ENCODE data around the gene WRNIP1.
A peak's percentile ranks its signal among the peaks of the same experiment; 100 is the strongest.

WRNIP1 gene

GRCh38 chr6:2807342-2808090 lies 42.3 kb downstream of the WRNIP1 start:
- H3K79me2 ChIP-seq (ENCODE audit: control insufficient read depth, insufficient read depth, low read length, unreplicated experiment): no peaks in the 10 kb centered on the region
- H3K4me3 ChIP-seq (ENCODE audit: low read depth, low read length): no peak overlapping the region
- H3K36me3 ChIP-seq (ENCODE audit: insufficient read depth, low read length): no peaks in the 10 kb centered on the region
- H3K27me3 ChIP-seq (ENCODE audit: insufficient read depth, low read length): no peaks in the 10 kb centered on the region
- H2AFZ ChIP-seq (ENCODE audit: low read length, unreplicated experiment): no peak overlapping the region
- H3K27ac ChIP-seq (ENCODE audit: low read depth, low read length): no peak overlapping the region
- peaks cover 9% of the 10 kb centered on the region for H3K4me1 ChIP-seq (ENCODE audit: control insufficient read depth, insufficient read depth, low read length, unreplicated experiment)

- Histone ChIP-seq H3K27me3 (ENCODE audit: insufficient read depth, low read length) (no peaks in the 10 kb centered on the region), H3K36me3 (ENCODE audit: insufficient read depth, low read length) (no peaks in the 10 kb centered on the region), H3K4me3 (ENCODE audit: low read depth, low read length) (no peak overlapping the region), H2AFZ (ENCODE audit: low read length, unreplicated experiment) (no peak overlapping the region), H3K79me2 (ENCODE audit: control insufficient read depth, insufficient read depth, low read length, unreplicated experiment) (no peaks in the 10 kb centered on the region), H3K4me1 (ENCODE audit: control insufficient read depth, insufficient read depth, low read length, unreplicated experiment) (peaks cover 9% of the 10 kb centered on the region), H3K27ac (ENCODE audit: low read depth, low read length) (no peak overlapping the region)
These were observed 43.8 kb downstream of the WRNIP1 start for GRCh38 chr6:2809015-2809414.

- Histone ChIP-seq H3K36me3 (ENCODE audit: insufficient read depth, low read length) (no peaks in the 10 kb centered on the region), H3K4me3 (ENCODE audit: low read depth, low read length) (no peak overlapping the region)
These were observed 45.0 kb downstream of the WRNIP1 start for GRCh38 chr6:2810092-2810671.

GRCh38 chr6:2812695-2813094 lies 47.5 kb downstream of the WRNIP1 start:
- H3K27me3 ChIP-seq (ENCODE audit: insufficient read depth, low read length): no peaks in the 10 kb centered on the region
- no peak overlapping the region for H2AFZ ChIP-seq (ENCODE audit: low read length, unreplicated experiment)
- H3K36me3 ChIP-seq (ENCODE audit: insufficient read depth, low read length): no peaks in the 10 kb centered on the region; the same call in 1 of the 2 replicates
- H3K79me2 ChIP-seq (ENCODE audit: control insufficient read depth, insufficient read depth, low read length, unreplicated experiment): no peaks in the 10 kb centered on the region
- H3K4me1 ChIP-seq (ENCODE audit: control insufficient read depth, insufficient read depth, low read length, unreplicated experiment): peaks cover 7% of the 10 kb centered on the region
- no peak overlapping the region for H3K27ac ChIP-seq (ENCODE audit: low read depth, low read length)
- no peak overlapping the region for H3K4me3 ChIP-seq (ENCODE audit: low read depth, low read length)

More at GRCh38 chr6:2810092-2810671, 45.0 kb downstream of the WRNIP1 start:
- H2AFZ ChIP-seq (ENCODE audit: low read length, unreplicated experiment): no peak overlapping the region
- H3K27me3 ChIP-seq (ENCODE audit: insufficient read depth, low read length): no peaks in the 10 kb centered on the region
- no peaks in the 10 kb centered on the region for H3K79me2 ChIP-seq (ENCODE audit: control insufficient read depth, insufficient read depth, low read length, unreplicated experiment)
- peaks cover 9% of the 10 kb centered on the region for H3K4me1 ChIP-seq (ENCODE audit: control insufficient read depth, insufficient read depth, low read length, unreplicated experiment)
- H3K27ac ChIP-seq (ENCODE audit: low read depth, low read length): no peak overlapping the region

GRCh38 chr6:2816158-2816557 lies 51.0 kb downstream of the WRNIP1 start:
- Histone ChIP-seq H3K27me3 (ENCODE audit: insufficient read depth, low read length) (no peaks in the 10 kb centered on the region), H2AFZ (ENCODE audit: low read length, unreplicated experiment) (no peak overlapping the region), H3K4me1 (ENCODE audit: control insufficient read depth, insufficient read depth, low read length, unreplicated experiment) (peaks cover 21% of the 10 kb centered on the region), H3K36me3 (ENCODE audit: insufficient read depth, low read length) (no peaks in the 10 kb centered on the region; the same call in 1 of the 2 replicates), H3K79me2 (ENCODE audit: control insufficient read depth, insufficient read depth, low read length, unreplicated experiment) (no peaks in the 10 kb centered on the region), H3K27ac (ENCODE audit: low read depth, low read length) (no peak overlapping the region), H3K4me3 (ENCODE audit: low read depth, low read length) (no peak overlapping the region)

GRCh38 chr6:2817903-2818443 lies 52.8 kb downstream of the WRNIP1 start:
- Histone ChIP-seq H3K36me3 (ENCODE audit: insufficient read depth, low read length) (no peaks in the 10 kb centered on the region; the same call in 1 of the 2 replicates), H3K4me1 (ENCODE audit: control insufficient read depth, insufficient read depth, low read length, unreplicated experiment) (peaks cover 21% of the 10 kb centered on the region), H3K79me2 (ENCODE audit: control insufficient read depth, insufficient read depth, low read length, unreplicated experiment) (no peaks in the 10 kb centered on the region), H3K27ac (ENCODE audit: low read depth, low read length) (peak overlapping the region; percentile 82), H3K27me3 (ENCODE audit: insufficient read depth, low read length) (no peaks in the 10 kb centered on the region), H2AFZ (ENCODE audit: low read length, unreplicated experiment) (peak overlapping the region; percentile 24), H3K4me3 (ENCODE audit: low read depth, low read length) (peak overlapping the region; percentile 39)

- Histone ChIP-seq H3K4me3 (ENCODE audit: low read depth, low read length) (peak overlapping the region; percentile 39), H3K36me3 (ENCODE audit: insufficient read depth, low read length) (no peaks in the 10 kb centered on the region; the same call in 1 of the 2 replicates), H2AFZ (ENCODE audit: low read length, unreplicated experiment) (peak overlapping the region; percentile 24), H3K27me3 (ENCODE audit: insufficient read depth, low read length) (no peaks in the 10 kb centered on the region), H3K79me2 (ENCODE audit: control insufficient read depth, insufficient read depth, low read length, unreplicated experiment) (no peaks in the 10 kb centered on the region), H3K4me1 (ENCODE audit: control insufficient read depth, insufficient read depth, low read length, unreplicated experiment) (peaks cover 21% of the 10 kb centered on the region), H3K27ac (ENCODE audit: low read depth, low read length) (peak overlapping the region; percentile 82)
These were observed 53.4 kb downstream of the WRNIP1 start for GRCh38 chr6:2818593-2818992.

GRCh38 chr6:2819115-2819514 lies 53.9 kb downstream of the WRNIP1 start:
- H2AFZ ChIP-seq (ENCODE audit: low read length, unreplicated experiment): peak overlapping the region; percentile 24
- H3K4me3 ChIP-seq (ENCODE audit: low read depth, low read length): peak overlapping the region; percentile 39; the same call in 1 of the 2 replicates
- no peaks in the 10 kb centered on the region; the same call in 1 of the 2 replicates for H3K36me3 ChIP-seq (ENCODE audit: insufficient read depth, low read length)
- no peaks in the 10 kb centered on the region for H3K79me2 ChIP-seq (ENCODE audit: control insufficient read depth, insufficient read depth, low read length, unreplicated experiment)
- H3K4me1 ChIP-seq (ENCODE audit: control insufficient read depth, insufficient read depth, low read length, unreplicated experiment): peaks cover 21% of the 10 kb centered on the region
- H3K27me3 ChIP-seq (ENCODE audit: insufficient read depth, low read length): no peaks in the 10 kb centered on the region
- peak overlapping the region; percentile 82 for H3K27ac ChIP-seq (ENCODE audit: low read depth, low read length)

GRCh38 chr6:2819978-2820377 lies 54.8 kb downstream of the WRNIP1 start:
- no peaks in the 10 kb centered on the region; the same call in 1 of the 2 replicates for H3K36me3 ChIP-seq (ENCODE audit: insufficient read depth, low read length)
- H2AFZ ChIP-seq (ENCODE audit: low read length, unreplicated experiment): no peak overlapping the region
- no peaks in the 10 kb centered on the region for H3K27me3 ChIP-seq (ENCODE audit: insufficient read depth, low read length)
- H3K79me2 ChIP-seq (ENCODE audit: control insufficient read depth, insufficient read depth, low read length, unreplicated experiment): no peaks in the 10 kb centered on the region
- H3K4me1 ChIP-seq (ENCODE audit: control insufficient read depth, insufficient read depth, low read length, unreplicated experiment): peaks cover 21% of the 10 kb centered on the region
- no peak overlapping the region for H3K4me3 ChIP-seq (ENCODE audit: low read depth, low read length)
- H3K27ac ChIP-seq (ENCODE audit: low read depth, low read length): no peak overlapping the region

- H3K27me3 ChIP-seq (ENCODE audit: insufficient read depth, low read length): no peaks in the 10 kb centered on the region
- H3K4me3 ChIP-seq (ENCODE audit: low read depth, low read length): no peak overlapping the region
- H3K4me1 ChIP-seq (ENCODE audit: control insufficient read depth, insufficient read depth, low read length, unreplicated experiment): peaks cover 21% of the 10 kb centered on the region
- no peak overlapping the region for H3K27ac ChIP-seq (ENCODE audit: low read depth, low read length)
- no peak overlapping the region for H2AFZ ChIP-seq (ENCODE audit: low read length, unreplicated experiment)
- H3K36me3 ChIP-seq (ENCODE audit: insufficient read depth, low read length): no peaks in the 10 kb centered on the region; the same call in 1 of the 2 replicates
- H3K79me2 ChIP-seq (ENCODE audit: control insufficient read depth, insufficient read depth, low read length, unreplicated experiment): no peaks in the 10 kb centered on the region
These were observed 55.2 kb downstream of the WRNIP1 start for GRCh38 chr6:2820415-2820814.

All from ACC112 (cell line).